Breast epithelium (tissue), 4 donors: Measurements from ENCODE around the gene ADAMTS13. TPM values are rescaled to one million over a fixed set of nuclear protein-coding genes. Genes with fewer than 3 reads are reported as not detected.

Experiments
- DNase-seq, 2 donors: peaks; one replicate each; pipeline ENCODE4 v3.0.0-alpha.2; 2019; ENCODE audit warnings: low spot score in 2 of 2
- H3K27ac ChIP-seq, 2 donors: fragments of 200-600 bp; sonication (generic) in 1 of 2; one replicate each; pipeline ENCODE4 v1.5.1; 2016 to 2019; ENCODE audit warnings: mild to moderate bottlenecking in 1 of 2
- H3K27me3 ChIP-seq, 2 donors: fragments of 200-600 bp; sonication (generic) in 1 of 2; one replicate each; pipeline versions ENCODE4 v1.5.1 to v1.6.0; 2017 to 2019; ENCODE audit warnings: control low read depth in 1 of 2, mild to moderate bottlenecking in 1 of 2
- H3K36me3 ChIP-seq: fragments of 200-600 bp; one replicate; pipeline ENCODE4 v1.5.1; 2019
- H3K4me1 ChIP-seq, 2 donors: fragments of 200-600 bp; sonication (generic); one replicate each; pipeline ENCODE4 v1.5.1; 2016 to 2019; ENCODE audit warnings: control low read depth in 1 of 2
- H3K4me3 ChIP-seq, 3 donors: fragments of 200-600 bp; sonication (generic); 1 replicate in 2 of 3; 2 replicates in 1 of 3; pipeline ENCODE4 v1.5.1; 2016 to 2019; ENCODE audit warnings: mild to moderate bottlenecking in 3 of 3, moderate library complexity in 2 of 3
- H3K9me3 ChIP-seq, 2 donors: fragments of 200-600 bp; sonication (generic) in 1 of 2; one replicate each; pipeline ENCODE4 v1.5.1; 2016 to 2019; ENCODE audit warnings: control low read depth in 1 of 2
- POLR2A ChIP-seq: fragments of 450-650 bp; IDR thresholded peaks from one replicate; pipeline ENCODE4 v1.6.1; 2016; ENCODE audit warnings: antibody characterized with exemption, mild to moderate bottlenecking, moderate library complexity
- POLR2AphosphoS5 ChIP-seq, 3 donors: sonication (generic); formaldehyde crosslinking; IDR thresholded peaks; one replicate each; pipeline ENCODE4 v1.6.1; 2017; ENCODE audit warnings: antibody characterized with exemption in 3 of 3
- intact Hi-C: fragments of 100-400 bp; cut with DNase I; formaldehyde crosslinking; loops from one replicate; pipeline ENCODE4 v1.15.1; 2023; ENCODE audit warnings: low total_unique reads
- total RNA-seq, 3 donors: library from RNA; depleted of rRNA; stranded (reverse); fragments of >200 nt; gene quantifications; one replicate each; pipeline ENCODE4 v1.1.0, GENCODE V29; 2016
- TF ChIP-seq, protein P1 (sequence below), 3 donors: fragments of 450-650 bp; IDR thresholded peaks; one replicate each; pipeline ENCODE4 v1.5.1; 2016 to 2017; ENCODE audit warnings: antibody characterized with exemption in 3 of 3, mild to moderate bottlenecking in 3 of 3, moderate library complexity in 3 of 3

The ADAMTS13 gene
- total RNA-seq, 3 donors from 2014 or later: 0.88 to 2.9 (median 0.96) TPM

DNA sequence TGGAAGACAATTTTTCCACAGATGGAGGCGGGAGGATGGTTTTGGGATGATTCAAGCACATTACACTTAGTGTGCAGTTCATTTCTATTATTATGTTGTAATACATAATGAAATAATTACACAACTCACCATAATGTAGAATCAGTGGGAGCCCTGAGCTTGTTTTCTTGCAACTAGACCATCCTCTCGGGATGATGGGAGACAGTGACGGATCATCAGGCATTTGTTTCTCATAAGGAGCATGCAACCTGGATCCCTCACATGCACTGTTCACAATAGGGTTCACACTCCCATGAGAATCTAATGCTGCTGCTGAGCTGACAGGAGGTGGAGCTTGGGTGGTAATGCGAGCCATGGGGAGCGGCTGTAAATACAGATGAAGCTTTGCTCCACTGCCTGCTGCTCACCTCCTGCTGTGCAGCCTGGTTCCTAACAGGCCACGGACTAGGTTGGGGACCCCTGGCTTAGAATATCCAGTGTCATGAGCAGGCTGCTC is 44.4 kb upstream of the ADAMTS13 start:
- Histone ChIP-seq H3K4me1 (no peaks in the 10 kb centered on the region), H3K27me3 (no peaks in the 10 kb centered on the region), H3K27ac (peak overlapping the region; percentile 10 to 70), H3K36me3 (no peaks in the 10 kb centered on the region), H3K9me3 (no peaks in the 10 kb centered on the region), H3K4me3 (no peak overlapping the region)
- DNase-seq: no peak
- TF ChIP-seq, protein P1, sequence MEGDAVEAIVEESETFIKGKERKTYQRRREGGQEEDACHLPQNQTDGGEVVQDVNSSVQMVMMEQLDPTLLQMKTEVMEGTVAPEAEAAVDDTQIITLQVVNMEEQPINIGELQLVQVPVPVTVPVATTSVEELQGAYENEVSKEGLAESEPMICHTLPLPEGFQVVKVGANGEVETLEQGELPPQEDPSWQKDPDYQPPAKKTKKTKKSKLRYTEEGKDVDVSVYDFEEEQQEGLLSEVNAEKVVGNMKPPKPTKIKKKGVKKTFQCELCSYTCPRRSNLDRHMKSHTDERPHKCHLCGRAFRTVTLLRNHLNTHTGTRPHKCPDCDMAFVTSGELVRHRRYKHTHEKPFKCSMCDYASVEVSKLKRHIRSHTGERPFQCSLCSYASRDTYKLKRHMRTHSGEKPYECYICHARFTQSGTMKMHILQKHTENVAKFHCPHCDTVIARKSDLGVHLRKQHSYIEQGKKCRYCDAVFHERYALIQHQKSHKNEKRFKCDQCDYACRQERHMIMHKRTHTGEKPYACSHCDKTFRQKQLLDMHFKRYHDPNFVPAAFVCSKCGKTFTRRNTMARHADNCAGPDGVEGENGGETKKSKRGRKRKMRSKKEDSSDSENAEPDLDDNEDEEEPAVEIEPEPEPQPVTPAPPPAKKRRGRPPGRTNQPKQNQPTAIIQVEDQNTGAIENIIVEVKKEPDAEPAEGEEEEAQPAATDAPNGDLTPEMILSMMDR (IDR thresholded peaks at IDR 0.05): no peak
- TF ChIP-seq POLR2AphosphoS5 (IDR thresholded peaks at IDR 0.05) (no peak), POLR2A (no peak)
- intact Hi-C loops: no loop called here

DNA sequence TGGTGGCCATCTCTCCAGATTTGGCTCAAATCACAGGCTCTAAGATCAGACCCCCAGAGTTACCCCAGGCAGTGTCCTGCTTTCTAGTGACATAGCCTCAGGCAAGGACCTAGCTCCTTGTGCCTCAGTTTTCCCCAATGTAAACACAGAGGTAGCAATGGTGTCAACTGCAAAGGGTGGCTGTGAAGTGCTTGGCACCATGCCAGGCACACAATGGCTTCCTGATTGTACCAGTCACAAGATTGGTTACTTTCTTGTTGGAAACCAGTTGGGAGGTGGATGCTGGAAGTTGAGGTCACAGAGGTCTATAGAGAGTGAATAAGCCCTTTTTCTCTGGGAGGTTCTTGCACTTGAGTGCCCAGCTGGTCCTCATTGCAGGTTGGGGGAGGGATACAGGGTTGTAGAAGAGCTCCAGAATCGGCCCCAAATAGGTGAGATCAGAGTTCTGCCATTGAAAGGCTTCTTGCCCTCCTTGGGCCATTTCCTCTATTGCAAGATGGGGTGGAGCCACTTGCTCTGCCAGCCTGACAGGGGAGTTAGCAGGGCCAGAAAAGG is 43.7 kb upstream of the ADAMTS13 start:
- Histone ChIP-seq H3K27me3 (no peaks in the 10 kb centered on the region), H3K9me3 (no peaks in the 10 kb centered on the region), H3K27ac (peak overlapping the region in 1 of 2 donors; percentile 41), H3K4me1 (no peaks in the 10 kb centered on the region), H3K4me3 (no peak overlapping the region), H3K36me3 (no peaks in the 10 kb centered on the region)
- TF ChIP-seq POLR2A (no peak), POLR2AphosphoS5 (IDR thresholded peaks at IDR 0.05) (no peak)
- TF ChIP-seq, protein P1 (IDR thresholded peaks at IDR 0.05): no peak
- DNase-seq: no peak
- intact Hi-C loops: no loop called here

DNA sequence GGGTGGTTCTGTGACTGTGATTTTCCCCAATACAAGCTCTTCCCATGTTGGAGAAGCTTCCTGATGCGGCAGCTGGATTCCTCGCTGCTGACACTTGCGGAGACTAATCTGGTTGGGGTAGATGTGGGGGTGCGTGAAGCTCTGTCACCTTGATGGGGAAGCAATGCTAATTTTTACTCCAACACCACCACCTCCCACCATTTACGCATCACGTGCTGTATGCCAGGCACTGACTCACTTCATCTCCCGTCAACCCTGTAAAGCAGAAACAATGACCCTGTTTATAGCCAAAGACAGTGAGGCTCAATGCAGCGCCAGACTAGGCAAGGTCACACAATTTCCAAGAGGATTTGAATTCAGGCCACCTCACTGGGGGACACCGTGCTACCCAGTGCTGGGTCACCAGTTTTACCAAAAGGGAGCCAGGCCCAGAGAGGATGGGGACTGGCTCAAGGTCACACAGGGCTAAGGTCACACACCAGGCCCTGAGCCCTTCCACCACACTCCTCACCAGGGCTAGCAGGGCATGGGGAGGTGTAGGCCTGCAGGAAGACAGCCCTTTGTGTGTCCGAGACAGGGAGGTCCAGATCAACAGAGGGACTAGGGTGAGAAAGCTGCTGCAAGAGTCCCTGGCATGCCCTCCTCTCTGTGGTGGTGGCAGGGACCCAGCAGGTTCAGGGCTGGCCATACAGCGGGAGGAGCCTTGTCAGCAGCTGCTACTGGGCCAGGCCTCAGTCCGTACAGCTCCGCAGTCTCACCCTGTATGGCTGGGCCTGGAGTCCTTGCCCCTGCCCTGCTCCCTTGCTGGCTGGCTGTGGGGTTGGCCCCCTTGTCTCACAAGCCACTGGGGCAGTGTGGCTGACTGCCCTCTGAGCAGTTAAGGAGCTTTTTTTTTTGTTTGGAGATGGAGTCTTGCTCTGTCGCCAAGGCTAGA is 42.7 kb upstream of the ADAMTS13 start:
- DNase-seq: no peak
- no peaks in the 10 kb centered on the region for H3K27me3 ChIP-seq
- no peaks in the 10 kb centered on the region for H3K9me3 ChIP-seq
- TF ChIP-seq, protein P1 (IDR thresholded peaks at IDR 0.05): no peak
- TF ChIP-seq POLR2AphosphoS5 (IDR thresholded peaks at IDR 0.05) (no peak), POLR2A (no peak)
- intact Hi-C loops: no loop called here
- H3K4me3 ChIP-seq: no peak overlapping the region
- no peaks in the 10 kb centered on the region for H3K4me1 ChIP-seq
- no peak overlapping the region for H3K27ac ChIP-seq
- H3K36me3 ChIP-seq: no peaks in the 10 kb centered on the region

DNA sequence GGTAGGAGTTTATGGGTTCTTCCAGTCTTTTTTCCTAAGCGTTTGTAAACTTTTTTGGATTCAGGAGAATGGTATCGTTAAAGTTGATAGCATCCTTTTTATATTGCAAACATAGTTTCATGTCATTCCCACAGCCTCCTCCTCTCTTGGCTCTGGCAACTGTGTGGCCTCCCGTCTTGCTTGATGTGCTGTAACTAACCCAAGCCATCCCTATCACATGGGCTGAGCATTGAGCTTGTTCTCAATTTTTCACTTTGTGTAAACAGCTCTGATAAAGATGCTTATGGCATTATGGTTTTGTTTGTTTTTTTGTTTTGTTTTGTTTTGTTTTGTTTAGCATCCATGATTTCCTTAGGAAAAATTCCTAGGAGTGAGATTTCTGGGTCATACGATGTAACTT is 41.4 kb upstream of the ADAMTS13 start:
- DNase-seq: no peak
- H3K27me3 ChIP-seq: no peaks in the 10 kb centered on the region
- no peak overlapping the region for H3K27ac ChIP-seq
- intact Hi-C loops: no loop called here
- no peaks in the 10 kb centered on the region for H3K4me1 ChIP-seq
- no peaks in the 10 kb centered on the region for H3K36me3 ChIP-seq
- no peak overlapping the region for H3K4me3 ChIP-seq
- TF ChIP-seq, protein P1 (IDR thresholded peaks at IDR 0.05): no peak
- no peak for TF ChIP-seq POLR2AphosphoS5 (IDR thresholded peaks at IDR 0.05)
- TF ChIP-seq POLR2A: no peak
- no peaks in the 10 kb centered on the region for H3K9me3 ChIP-seq

DNA sequence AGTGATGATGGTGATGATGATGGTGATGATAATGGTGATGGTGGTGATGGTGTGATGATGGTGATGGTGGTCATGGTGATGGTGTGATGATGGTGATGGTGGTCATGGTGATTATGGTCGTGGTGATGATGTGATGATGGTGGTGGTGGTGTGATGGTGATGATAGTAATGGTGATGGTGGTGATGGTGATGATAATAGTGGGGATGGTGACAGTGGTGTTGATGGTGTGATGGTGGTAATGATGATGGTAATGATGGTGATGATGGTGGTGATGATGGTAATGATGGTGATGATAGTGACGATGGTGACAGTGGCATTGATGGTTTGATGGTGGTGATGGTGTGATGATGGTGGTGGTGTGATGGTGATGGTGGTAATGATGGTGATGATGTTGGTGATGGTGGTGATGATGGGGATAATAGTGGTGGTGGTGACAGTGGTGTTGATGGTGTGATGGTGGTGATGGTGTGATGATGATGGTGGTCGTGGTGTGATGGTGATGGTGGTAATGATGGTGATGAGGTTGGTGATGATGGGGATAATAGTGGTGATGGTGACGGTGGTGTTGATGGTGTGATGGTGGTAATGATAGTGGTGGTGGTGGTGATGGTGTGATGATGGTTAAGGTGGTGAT is 39.5 kb upstream of the ADAMTS13 start:
- H3K4me1 ChIP-seq: no peaks in the 10 kb centered on the region
- no peak for DNase-seq
- no peak overlapping the region for H3K4me3 ChIP-seq
- H3K27me3 ChIP-seq: no peaks in the 10 kb centered on the region
- intact Hi-C loops: no loop called here
- H3K27ac ChIP-seq: no peak overlapping the region
- H3K9me3 ChIP-seq: no peaks in the 10 kb centered on the region
- TF ChIP-seq POLR2AphosphoS5 (IDR thresholded peaks at IDR 0.05) (no peak), POLR2A (no peak)
- TF ChIP-seq, protein P1 (IDR thresholded peaks at IDR 0.05): no peak
- H3K36me3 ChIP-seq: no peaks in the 10 kb centered on the region
